ENCODE measurements around the gene PSRC1. TPM values are rescaled to one million over a fixed set of nuclear protein-coding genes. Genes with fewer than 3 reads are reported as not detected.

PSRC1 gene
- total RNA-seq, 6 experiments from 2014 or later = 0.70 to 3.4 (median 1.5) TPM

DNA sequence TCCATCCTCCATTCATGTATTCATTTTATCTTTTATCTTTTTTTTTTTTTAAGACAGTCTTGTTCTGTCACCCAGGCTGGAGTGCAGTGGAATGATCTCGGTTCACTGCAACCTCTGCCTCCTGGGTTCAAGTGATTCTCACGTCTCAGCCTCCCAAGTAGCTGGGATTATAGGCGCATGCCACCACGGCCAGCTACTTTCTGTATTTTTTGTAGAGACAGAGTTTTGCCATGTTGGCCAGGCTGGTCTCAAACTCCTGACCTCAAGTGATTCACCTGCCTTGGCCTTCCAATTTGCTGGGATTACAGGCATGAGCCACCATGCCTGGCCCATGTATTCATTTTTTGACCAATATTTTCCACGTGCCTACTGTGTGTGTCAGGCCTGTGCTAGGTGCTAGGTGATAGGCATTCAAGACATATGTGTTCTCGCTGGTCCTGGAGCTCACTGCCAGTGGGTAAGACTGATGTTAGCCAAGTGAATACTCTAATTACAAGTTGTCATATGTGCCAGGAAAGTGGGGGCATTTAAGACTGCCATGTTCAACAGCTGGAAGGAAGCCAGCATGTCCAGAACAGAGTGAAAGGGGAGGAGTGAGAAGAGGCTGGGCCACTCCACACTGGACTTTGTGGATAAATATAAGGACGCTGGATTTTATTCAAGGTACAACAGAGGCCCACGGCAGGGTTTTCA is 38.9 kb downstream of the PSRC1 start:
- no peak overlapping the region for H3K4me3 ChIP-seq
- H3K27ac ChIP-seq = no peak overlapping the region
- H3K36me3 ChIP-seq = peaks cover 0 to 2% (median 0%) of the 10 kb centered on the region in 4 donors
- H3K9me3 ChIP-seq = no peaks in the 10 kb centered on the region
- intact Hi-C loops (cut with DNase I) = no loop called here
- DNase-seq (no peak), ATAC-seq (no peak)
- no peaks in the 10 kb centered on the region for H3K27me3 ChIP-seq
- peaks cover 0 to 11% (median under 1%) of the 10 kb centered on the region in 4 donors for H3K4me1 ChIP-seq
- TF ChIP-seq POLR2A (IDR thresholded peaks at IDR 0.05) (no peak), CTCF (IDR thresholded peaks at IDR 0.05) (no peak)
- WGBS (ENCODE audit: insufficient coverage, low coverage, low lambda C conversion rate, missing lambda C conversion rate) = 61% methylated on average over 7 of the region's 8 CpGs

DNA sequence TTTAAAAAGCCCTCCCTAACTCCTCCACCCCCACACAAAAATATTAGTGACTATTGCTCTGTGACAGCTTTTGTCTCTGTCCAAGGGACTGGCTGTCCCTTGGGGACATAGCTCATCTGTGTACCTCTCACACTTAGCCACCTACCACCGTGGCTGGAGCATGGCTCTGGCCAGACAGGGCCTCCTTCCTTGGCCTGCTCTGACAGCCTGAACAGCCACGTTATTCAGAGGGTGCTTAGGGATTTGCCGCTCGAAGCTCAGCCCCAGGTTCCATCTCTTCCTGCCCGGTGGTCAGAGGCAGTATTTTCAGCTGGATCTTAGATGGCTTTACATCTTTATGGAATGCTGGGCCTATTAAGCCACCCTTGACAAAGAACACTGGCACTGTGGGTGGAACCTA is 39.7 kb downstream of the PSRC1 start:
- 33% methylated on average over 1 of the region's 5 CpGs for WGBS (ENCODE audit: insufficient coverage, low coverage, low lambda C conversion rate, missing lambda C conversion rate)
- ATAC-seq (no peak), DNase-seq (no peak)
- intact Hi-C loops (cut with DNase I) = no loop called here
- H3K9me3 ChIP-seq = no peaks in the 10 kb centered on the region
- no peaks in the 10 kb centered on the region for H3K27me3 ChIP-seq
- no peak overlapping the region for H3K27ac ChIP-seq
- TF ChIP-seq POLR2A (IDR thresholded peaks at IDR 0.05) (no peak), CTCF (IDR thresholded peaks at IDR 0.05) (no peak)
- peaks cover 0 to 9% (median 3%) of the 10 kb centered on the region in 4 donors for H3K36me3 ChIP-seq
- no peak overlapping the region for H3K4me3 ChIP-seq
- H3K4me1 ChIP-seq = peaks cover 0 to 9% (median under 1%) of the 10 kb centered on the region in 4 donors

- H3K9me3 ChIP-seq = no peaks in the 10 kb centered on the region
These were observed 40.6 kb downstream of the PSRC1 start for GRCh38 chr1:109242387-109242786.

DNA sequence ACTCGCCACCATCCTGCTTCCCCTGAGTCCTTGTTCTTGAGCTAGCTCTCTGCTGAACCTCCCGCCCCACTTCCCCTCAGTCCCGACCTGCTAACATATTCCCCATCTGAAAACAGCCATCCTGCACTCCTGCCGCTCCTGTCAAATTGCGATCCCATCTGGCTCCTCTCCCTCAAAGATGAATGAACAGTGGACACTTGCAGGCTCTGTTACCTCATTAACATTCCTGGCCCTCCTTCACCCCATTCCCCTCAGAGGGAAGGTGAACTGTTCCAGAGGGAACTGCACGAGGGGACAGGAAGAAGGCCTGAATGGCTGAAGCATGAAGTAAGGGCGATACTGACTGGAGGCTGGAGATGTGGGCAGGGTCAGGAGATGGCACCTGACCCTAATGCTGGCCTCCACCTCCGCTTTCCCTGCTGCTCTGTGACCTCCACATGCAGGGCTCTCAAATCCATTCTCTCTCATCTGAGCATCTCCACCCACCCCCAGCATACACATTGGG is 41.1 kb downstream of the PSRC1 start:
- 29% methylated on average over 8 of the region's 8 CpGs for WGBS (ENCODE audit: insufficient coverage, low coverage, low lambda C conversion rate, missing lambda C conversion rate)
- peaks cover 0 to 9% (median under 1%) of the 10 kb centered on the region in 4 donors for H3K4me1 ChIP-seq
- peaks cover 0 to 22% (median 11%) of the 10 kb centered on the region in 4 donors for H3K36me3 ChIP-seq
- ATAC-seq = peak in 2 of 4 donors; percentile 5 to 9
- H3K27me3 ChIP-seq = no peaks in the 10 kb centered on the region
- DNase-seq = no peak
- no peak for TF ChIP-seq CTCF (IDR thresholded peaks at IDR 0.05)
- no peak overlapping the region for H3K27ac ChIP-seq
- intact Hi-C loops (cut with DNase I) = no loop called here
- no peaks in the 10 kb centered on the region for H3K9me3 ChIP-seq
- H3K4me3 ChIP-seq = no peak overlapping the region

More at GRCh38 chr1:109242387-109242786, 40.6 kb downstream of the PSRC1 start:
- Histone ChIP-seq H3K27me3 (no peaks in the 10 kb centered on the region), H3K36me3 (peaks cover 0 to 18% (median 7%) of the 10 kb centered on the region in 4 donors), H3K4me3 (no peak overlapping the region), H3K4me1 (peaks cover 0 to 9% (median under 1%) of the 10 kb centered on the region in 4 donors), H3K27ac (no peak overlapping the region)
- 44% methylated on average over 6 of the region's 7 CpGs for WGBS (ENCODE audit: insufficient coverage, low coverage, low lambda C conversion rate, missing lambda C conversion rate)
- ATAC-seq = no peak
- intact Hi-C loops (cut with DNase I) = no loop called here
- no peak for TF ChIP-seq CTCF (IDR thresholded peaks at IDR 0.05)
- no peak for TF ChIP-seq POLR2A (IDR thresholded peaks at IDR 0.05)
- no peak for DNase-seq

Measured in right lobe of liver (tissue), 6 donors.